ENCODE measurements around the gene PDGFB.

DNA sequence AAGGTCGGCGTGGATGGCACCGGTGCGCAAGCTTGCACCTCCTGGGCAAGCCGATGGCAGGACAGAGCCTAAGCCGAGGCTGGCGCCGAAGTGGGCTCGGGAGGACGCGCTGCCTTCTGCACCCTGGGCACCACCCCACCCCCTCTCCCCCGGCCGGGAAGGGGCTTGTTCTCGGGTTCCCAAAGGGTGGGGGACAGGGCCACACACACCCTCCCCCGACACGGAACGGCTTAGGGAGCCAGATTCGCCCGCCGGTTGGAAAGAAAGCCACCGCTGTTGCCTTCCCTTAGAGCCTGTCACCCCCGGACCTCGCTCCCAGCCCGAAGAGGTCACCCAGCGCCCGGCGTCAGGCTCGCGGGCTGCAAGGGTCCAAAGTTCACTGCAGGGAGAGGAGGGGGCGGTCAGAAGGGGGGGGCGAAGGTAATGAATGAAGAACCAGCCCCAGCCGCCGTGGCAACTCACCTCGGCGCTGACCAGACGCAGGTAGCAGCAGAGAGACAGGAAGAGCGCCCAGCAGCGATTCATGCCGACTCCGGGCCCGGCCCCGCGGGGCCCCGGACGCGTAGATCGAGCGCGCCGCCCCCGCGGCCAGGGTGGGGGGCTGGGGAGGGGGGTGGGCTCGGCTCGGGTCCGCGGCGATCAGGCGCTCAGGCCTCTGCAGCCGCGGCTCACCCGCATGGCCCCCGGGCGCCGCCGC is 1.2 kb downstream of the PDGFB start:
- TF ChIP-seq, protein P1, sequence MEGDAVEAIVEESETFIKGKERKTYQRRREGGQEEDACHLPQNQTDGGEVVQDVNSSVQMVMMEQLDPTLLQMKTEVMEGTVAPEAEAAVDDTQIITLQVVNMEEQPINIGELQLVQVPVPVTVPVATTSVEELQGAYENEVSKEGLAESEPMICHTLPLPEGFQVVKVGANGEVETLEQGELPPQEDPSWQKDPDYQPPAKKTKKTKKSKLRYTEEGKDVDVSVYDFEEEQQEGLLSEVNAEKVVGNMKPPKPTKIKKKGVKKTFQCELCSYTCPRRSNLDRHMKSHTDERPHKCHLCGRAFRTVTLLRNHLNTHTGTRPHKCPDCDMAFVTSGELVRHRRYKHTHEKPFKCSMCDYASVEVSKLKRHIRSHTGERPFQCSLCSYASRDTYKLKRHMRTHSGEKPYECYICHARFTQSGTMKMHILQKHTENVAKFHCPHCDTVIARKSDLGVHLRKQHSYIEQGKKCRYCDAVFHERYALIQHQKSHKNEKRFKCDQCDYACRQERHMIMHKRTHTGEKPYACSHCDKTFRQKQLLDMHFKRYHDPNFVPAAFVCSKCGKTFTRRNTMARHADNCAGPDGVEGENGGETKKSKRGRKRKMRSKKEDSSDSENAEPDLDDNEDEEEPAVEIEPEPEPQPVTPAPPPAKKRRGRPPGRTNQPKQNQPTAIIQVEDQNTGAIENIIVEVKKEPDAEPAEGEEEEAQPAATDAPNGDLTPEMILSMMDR (IDR thresholded peaks at IDR 0.05): no peak
- no peak for TF ChIP-seq POLR2AphosphoS5 (IDR thresholded peaks at IDR 0.05)

Measured in prostate gland (tissue), 2 donors.